Measurements from ENCODE around the gene PTGER1.
"Not testable (repeated sequence)": the region's sequence is repeated elsewhere in the genome, so short reads cannot be mapped to it uniquely, and the experiment has no call there.

The PTGER1 gene

GRCh38 chr19:14462401-14462800 is 12.8 kb downstream of the PTGER1 start:
- not testable (repeated sequence) for H3K4me3 ChIP-seq (ENCODE audit: low read length); H3K4me1 ChIP-seq (ENCODE audit: control insufficient read depth, insufficient read depth, low read length); H3K27me3 ChIP-seq (ENCODE audit: control insufficient read depth, insufficient read depth, low read length); H3K9ac ChIP-seq (ENCODE audit: low read length); H3K27ac ChIP-seq (ENCODE audit: low read depth, low read length)
- H3K36me3 ChIP-seq (ENCODE audit: control insufficient read depth, insufficient read depth, low read length): peaks cover 14% of the 10 kb centered on the region

GRCh38 chr19:14460935-14461334 is 14.2 kb downstream of the PTGER1 start:
- peaks cover 14% of the 10 kb centered on the region for H3K36me3 ChIP-seq (ENCODE audit: control insufficient read depth, insufficient read depth, low read length)

GRCh38 chr19:14459703-14460102 is 15.5 kb downstream of the PTGER1 start:
- Histone ChIP-seq H3K36me3 (ENCODE audit: control insufficient read depth, insufficient read depth, low read length) (peaks cover 14% of the 10 kb centered on the region), H3K9ac (ENCODE audit: low read length) (no peak overlapping the region), H3K27ac (ENCODE audit: low read depth, low read length) (no peak overlapping the region)

More at GRCh38 chr19:14460935-14461334, 14.2 kb downstream of the PTGER1 start:
- Histone ChIP-seq H3K4me1 (ENCODE audit: control insufficient read depth, insufficient read depth, low read length) (no peaks in the 10 kb centered on the region), H3K27me3 (ENCODE audit: control insufficient read depth, insufficient read depth, low read length) (no peaks in the 10 kb centered on the region), H3K9ac (ENCODE audit: low read length) (no peak overlapping the region), H3K4me3 (ENCODE audit: low read length) (no peak overlapping the region), H3K27ac (ENCODE audit: low read depth, low read length) (no peak overlapping the region)

GRCh38 chr19:14452303-14452702 is 22.9 kb downstream of the PTGER1 start:
- not testable (repeated sequence) for H3K4me3 ChIP-seq (ENCODE audit: low read length); H3K27ac ChIP-seq (ENCODE audit: low read depth, low read length); H3K4me1 ChIP-seq (ENCODE audit: control insufficient read depth, insufficient read depth, low read length); H3K27me3 ChIP-seq (ENCODE audit: control insufficient read depth, insufficient read depth, low read length); H3K9ac ChIP-seq (ENCODE audit: low read length)
- peaks cover 25% of the 10 kb centered on the region for H3K36me3 ChIP-seq (ENCODE audit: control insufficient read depth, insufficient read depth, low read length)

More at GRCh38 chr19:14459703-14460102, 15.5 kb downstream of the PTGER1 start:
- Histone ChIP-seq H3K4me1 (ENCODE audit: control insufficient read depth, insufficient read depth, low read length) (no peaks in the 10 kb centered on the region), H3K27me3 (ENCODE audit: control insufficient read depth, insufficient read depth, low read length) (no peaks in the 10 kb centered on the region), H3K4me3 (ENCODE audit: low read length) (no peak overlapping the region)

GRCh38 chr19:14450876-14451275 is 24.3 kb downstream of the PTGER1 start:
- Histone ChIP-seq H3K4me3 (ENCODE audit: low read length) (no peak overlapping the region), H3K36me3 (ENCODE audit: control insufficient read depth, insufficient read depth, low read length) (peaks cover 32% of the 10 kb centered on the region), H3K4me1 (ENCODE audit: control insufficient read depth, insufficient read depth, low read length) (no peaks in the 10 kb centered on the region), H3K27me3 (ENCODE audit: control insufficient read depth, insufficient read depth, low read length) (no peaks in the 10 kb centered on the region), H3K27ac (ENCODE audit: low read depth, low read length) (no peak overlapping the region), H3K9ac (ENCODE audit: low read length) (no peak overlapping the region)

GRCh38 chr19:14450168-14450874 is 24.8 kb downstream of the PTGER1 start:
- H3K4me3 ChIP-seq (ENCODE audit: low read length): no peak overlapping the region
- peaks cover 32% of the 10 kb centered on the region for H3K36me3 ChIP-seq (ENCODE audit: control insufficient read depth, insufficient read depth, low read length)
- no peaks in the 10 kb centered on the region for H3K4me1 ChIP-seq (ENCODE audit: control insufficient read depth, insufficient read depth, low read length)
- H3K27ac ChIP-seq (ENCODE audit: low read depth, low read length): no peak overlapping the region
- no peaks in the 10 kb centered on the region for H3K27me3 ChIP-seq (ENCODE audit: control insufficient read depth, insufficient read depth, low read length)
- H3K9ac ChIP-seq (ENCODE audit: low read length): no peak overlapping the region

- Histone ChIP-seq H3K27me3 (ENCODE audit: control insufficient read depth, insufficient read depth, low read length) (no peaks in the 10 kb centered on the region), H3K4me3 (ENCODE audit: low read length) (no peak overlapping the region), H3K36me3 (ENCODE audit: control insufficient read depth, insufficient read depth, low read length) (peaks cover 35% of the 10 kb centered on the region), H3K9ac (ENCODE audit: low read length) (no peak overlapping the region), H3K27ac (ENCODE audit: low read depth, low read length) (no peak overlapping the region), H3K4me1 (ENCODE audit: control insufficient read depth, insufficient read depth, low read length) (no peaks in the 10 kb centered on the region)
Observed at GRCh38 chr19:14449321-14449720, 25.8 kb downstream of the PTGER1 start.

GRCh38 chr19:14446336-14447036 is 28.7 kb downstream of the PTGER1 start:
- Histone ChIP-seq H3K4me1 (ENCODE audit: control insufficient read depth, insufficient read depth, low read length) (no peaks in the 10 kb centered on the region), H3K4me3 (ENCODE audit: low read length) (no peak overlapping the region), H3K36me3 (ENCODE audit: control insufficient read depth, insufficient read depth, low read length) (peaks cover 50% of the 10 kb centered on the region), H3K9ac (ENCODE audit: low read length) (no peak overlapping the region), H3K27ac (ENCODE audit: low read depth, low read length) (no peak overlapping the region), H3K27me3 (ENCODE audit: control insufficient read depth, insufficient read depth, low read length) (no peaks in the 10 kb centered on the region)

- Histone ChIP-seq H3K4me1 (ENCODE audit: control insufficient read depth, insufficient read depth, low read length) (no peaks in the 10 kb centered on the region), H3K27ac (ENCODE audit: low read depth, low read length) (no peak overlapping the region), H3K36me3 (ENCODE audit: control insufficient read depth, insufficient read depth, low read length) (peaks cover 34% of the 10 kb centered on the region), H3K9ac (ENCODE audit: low read length) (no peak overlapping the region), H3K27me3 (ENCODE audit: control insufficient read depth, insufficient read depth, low read length) (no peaks in the 10 kb centered on the region), H3K4me3 (ENCODE audit: low read length) (no peak overlapping the region)
Observed at GRCh38 chr19:14443632-14444216, 31.4 kb downstream of the PTGER1 start.

- Histone ChIP-seq H3K27me3 (ENCODE audit: control insufficient read depth, insufficient read depth, low read length) (no peaks in the 10 kb centered on the region), H3K4me3 (ENCODE audit: low read length) (no peak overlapping the region), H3K9ac (ENCODE audit: low read length) (no peak overlapping the region), H3K36me3 (ENCODE audit: control insufficient read depth, insufficient read depth, low read length) (peaks cover 27% of the 10 kb centered on the region), H3K4me1 (ENCODE audit: control insufficient read depth, insufficient read depth, low read length) (no peaks in the 10 kb centered on the region), H3K27ac (ENCODE audit: low read depth, low read length) (no peak overlapping the region)
Observed at GRCh38 chr19:14442891-14443631, 32.1 kb downstream of the PTGER1 start.

GRCh38 chr19:14441041-14441938 is 33.9 kb downstream of the PTGER1 start:
- H3K27ac ChIP-seq (ENCODE audit: low read depth, low read length): no peak overlapping the region
- H3K4me1 ChIP-seq (ENCODE audit: control insufficient read depth, insufficient read depth, low read length): no peaks in the 10 kb centered on the region
- H3K36me3 ChIP-seq (ENCODE audit: control insufficient read depth, insufficient read depth, low read length): peaks cover 23% of the 10 kb centered on the region

More at GRCh38 chr19:14441041-14441938, 33.9 kb downstream of the PTGER1 start:
- no peaks in the 10 kb centered on the region for H3K27me3 ChIP-seq (ENCODE audit: control insufficient read depth, insufficient read depth, low read length)
- H3K9ac ChIP-seq (ENCODE audit: low read length): no peak overlapping the region
- H3K4me3 ChIP-seq (ENCODE audit: low read length): no peak overlapping the region

Data from rectal smooth muscle tissue (tissue), 1 donor.